SJCRH30 (cell line): ENCODE results near the gene IQGAP2. TPM values are rescaled to one million over a fixed set of nuclear protein-coding genes. Genes with fewer than 3 reads are reported as not detected.
A peak's percentile ranks its signal among the peaks of the same experiment; 100 is the strongest.

Experiments
- DNase-seq, 2 experiments: peaks; one replicate each; pipeline ENCODE4 v3.0.0-alpha.2; 2015 to 2020
- H3K27ac ChIP-seq: fragments of 250-450 bp; sonication (Bioruptor Pico); 2 replicates; pipeline ENCODE4 v1.5.1; 2020; ENCODE audit warnings: mild to moderate bottlenecking, moderate library complexity
- H3K27me3 ChIP-seq: fragments of 250-450 bp; sonication (Bioruptor Pico); 2 replicates; pipeline ENCODE4 v1.5.1; 2020; ENCODE audit warnings: mild to moderate bottlenecking, moderate library complexity
- H3K36me3 ChIP-seq: fragments of 250-450 bp; sonication (Bioruptor Pico); 2 replicates; pipeline ENCODE4 v1.5.1; 2020; ENCODE audit warnings: mild to moderate bottlenecking, moderate library complexity
- H3K4me1 ChIP-seq: fragments of 250-450 bp; sonication (Bioruptor Pico); 2 replicates; pipeline ENCODE4 v1.5.1; 2020; ENCODE audit warnings: mild to moderate bottlenecking, moderate library complexity
- H3K4me3 ChIP-seq: fragments of 250-450 bp; sonication (Bioruptor Pico); 2 replicates; pipeline ENCODE4 v1.5.1; 2020; ENCODE audit warnings: mild to moderate bottlenecking, moderate library complexity
- H3K9me3 ChIP-seq: fragments of 250-450 bp; sonication (Bioruptor Pico); replicated peaks from 2 replicates; pipeline ENCODE4 v1.5.1; 2020; ENCODE audit warnings: mild to moderate bottlenecking, moderate library complexity
- total RNA-seq: library from RNA; depleted of rRNA; stranded (reverse); fragments of >200 nt; shearing (Covaris generic); gene quantifications from 2 replicates; pipeline ENCODE4 v1.2.3, GENCODE V29; 2014

IQGAP2 gene
- total RNA-seq, 1 experiment from 2014 or later: 11.4 TPM

DNA sequence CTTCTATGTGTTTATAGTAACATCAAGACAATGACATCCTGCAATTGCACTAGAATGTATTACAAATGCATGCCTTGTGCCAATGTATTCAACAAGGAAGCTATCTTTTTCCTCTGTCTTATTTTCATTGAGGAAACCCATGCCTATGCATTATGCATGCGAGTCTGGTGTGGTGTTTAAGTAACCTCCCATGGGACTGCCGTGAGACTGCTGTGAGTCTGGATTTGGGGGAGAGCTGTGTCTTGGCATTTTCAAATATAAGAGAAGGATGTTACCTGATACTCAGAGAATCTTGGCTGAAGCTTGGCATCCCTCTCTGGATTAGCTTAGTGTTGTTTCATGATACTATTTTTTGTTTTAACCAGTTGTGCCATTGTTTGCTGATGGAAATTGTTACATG, 121.8 kb downstream of the IQGAP2 start:
- Histone ChIP-seq H3K9me3 (no peaks in the 10 kb centered on the region), H3K4me1 (no peaks in the 10 kb centered on the region), H3K27me3 (no peaks in the 10 kb centered on the region), H3K27ac (no peak overlapping the region), H3K36me3 (no peaks in the 10 kb centered on the region), H3K4me3 (no peak overlapping the region)
- DNase-seq: peak in 1 of 2 experiments; percentile 7

DNA sequence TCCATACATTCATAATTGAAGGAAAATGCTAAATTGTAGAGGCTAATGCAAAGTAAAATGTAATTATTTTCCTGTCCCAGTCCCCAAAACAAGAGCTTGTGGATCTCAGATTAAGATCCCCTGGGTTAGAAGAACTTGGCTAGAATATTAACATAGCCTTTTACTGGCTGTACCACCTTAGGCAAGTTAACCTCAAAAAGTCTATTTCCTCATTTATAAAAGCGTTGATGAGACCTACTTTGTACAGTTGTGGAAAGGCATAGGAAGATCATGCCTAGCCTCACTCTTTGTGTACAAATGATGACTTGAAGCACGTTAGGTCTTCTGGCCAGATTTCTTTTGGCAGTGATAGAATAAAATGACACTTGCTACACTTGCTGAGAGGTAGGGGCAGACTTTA, 122.9 kb downstream of the IQGAP2 start:
- no peak overlapping the region for H3K4me3 ChIP-seq
- no peak overlapping the region for H3K27ac ChIP-seq
- no peaks in the 10 kb centered on the region for H3K9me3 ChIP-seq
- H3K4me1 ChIP-seq: no peaks in the 10 kb centered on the region
- no peaks in the 10 kb centered on the region for H3K36me3 ChIP-seq
- no peaks in the 10 kb centered on the region for H3K27me3 ChIP-seq
- no peak for DNase-seq

DNA sequence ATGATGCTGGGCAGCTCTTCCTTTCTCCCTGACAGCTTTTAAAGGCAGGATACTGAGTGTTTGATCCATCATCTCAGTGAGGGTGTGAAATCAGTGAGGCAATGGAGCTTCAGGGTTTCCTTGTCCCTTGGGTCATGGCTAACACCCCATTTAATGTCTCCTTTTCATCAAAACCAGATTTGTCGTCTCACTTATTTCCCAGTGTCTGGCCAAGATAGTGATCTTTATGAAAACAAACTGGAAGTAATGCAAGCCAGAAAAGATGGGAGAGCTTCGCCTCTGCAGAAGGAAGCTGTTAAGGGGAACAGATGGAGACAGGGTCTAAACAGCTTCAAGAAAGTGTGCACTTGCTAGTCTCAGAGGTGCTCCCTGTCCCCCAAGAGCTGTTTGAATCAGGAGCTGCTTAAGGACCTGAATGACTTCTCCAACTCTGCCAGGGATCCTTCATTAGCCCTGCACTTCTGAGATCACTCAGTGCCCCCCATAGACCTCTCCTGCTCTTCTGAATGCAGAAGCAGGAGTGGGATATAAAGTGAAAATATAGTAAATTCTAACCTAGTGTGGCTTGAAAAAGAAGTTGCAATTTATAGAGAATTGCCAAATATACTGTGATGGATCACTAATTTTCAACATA, 124.0 kb downstream of the IQGAP2 start:
- Histone ChIP-seq H3K4me3 (no peak overlapping the region), H3K9me3 (no peaks in the 10 kb centered on the region), H3K36me3 (no peaks in the 10 kb centered on the region), H3K27me3 (no peaks in the 10 kb centered on the region), H3K4me1 (no peaks in the 10 kb centered on the region), H3K27ac (no peak overlapping the region)
- DNase-seq: no peak

DNA sequence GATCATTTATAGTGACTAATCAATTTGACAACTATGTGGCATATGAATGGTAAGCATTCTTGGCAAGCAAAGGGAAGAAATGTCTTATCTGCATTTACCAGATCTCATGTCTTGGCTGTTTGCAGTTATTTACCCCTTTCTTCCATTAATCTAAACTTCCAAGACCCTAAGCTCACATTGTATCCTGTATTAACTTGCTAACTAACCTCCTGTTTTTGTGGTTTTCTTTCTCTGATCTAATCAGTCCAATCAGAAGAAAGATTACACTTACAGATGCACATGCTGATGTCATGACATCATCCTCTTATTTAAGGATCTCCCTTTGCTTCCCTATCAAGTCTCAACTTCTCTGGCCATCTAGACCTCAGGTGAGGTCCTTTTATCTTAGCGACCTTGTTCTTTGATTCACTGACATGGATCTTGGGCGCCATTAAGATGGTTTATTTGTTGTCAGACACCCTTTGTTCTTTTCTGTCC, 124.6 kb downstream of the IQGAP2 start:
- DNase-seq: no peak
- no peak overlapping the region for H3K27ac ChIP-seq
- H3K4me3 ChIP-seq: no peak overlapping the region
- no peaks in the 10 kb centered on the region for H3K36me3 ChIP-seq
- no peaks in the 10 kb centered on the region for H3K27me3 ChIP-seq
- no peaks in the 10 kb centered on the region for H3K4me1 ChIP-seq
- no peaks in the 10 kb centered on the region for H3K9me3 ChIP-seq

DNA sequence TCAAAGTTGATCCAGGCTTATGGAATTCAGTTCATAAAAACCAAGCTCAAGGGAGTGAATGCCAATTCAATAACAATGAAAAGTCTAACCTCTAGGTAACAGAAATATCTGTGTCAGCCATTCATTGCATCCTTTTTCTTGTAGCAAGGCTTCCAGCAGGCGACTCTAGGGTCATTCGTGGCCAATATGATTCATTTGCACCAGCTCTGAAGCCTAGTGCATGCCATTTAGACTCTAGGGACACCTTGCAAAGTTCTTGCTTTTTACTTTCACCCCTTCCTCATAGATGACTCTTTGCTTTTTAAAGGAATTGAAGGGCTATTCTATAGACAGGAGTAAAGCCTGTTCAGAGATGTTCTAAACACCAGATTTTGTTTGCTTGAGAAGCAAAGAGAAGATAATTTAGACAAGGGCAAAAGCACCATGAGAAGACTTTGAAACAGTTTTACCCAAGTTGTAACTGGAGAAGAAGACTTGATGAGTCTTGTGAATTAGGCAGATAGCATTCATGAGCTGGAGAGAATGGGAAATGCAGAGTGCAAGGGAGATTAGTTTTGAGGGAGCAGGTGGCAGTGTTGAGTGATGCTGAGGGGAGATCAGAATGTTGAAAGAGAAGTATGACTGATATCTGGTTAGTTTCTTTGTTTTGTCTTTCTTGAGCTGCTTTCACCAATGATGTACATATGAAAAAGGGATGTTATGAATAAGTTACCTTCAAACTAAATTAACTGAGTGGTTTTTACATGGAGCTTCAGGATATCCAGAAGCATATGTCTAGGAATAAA, 125.7 kb downstream of the IQGAP2 start:
- no peak for DNase-seq
- Histone ChIP-seq H3K4me3 (no peak overlapping the region), H3K4me1 (no peaks in the 10 kb centered on the region), H3K27me3 (no peaks in the 10 kb centered on the region), H3K9me3 (no peaks in the 10 kb centered on the region), H3K27ac (no peak overlapping the region), H3K36me3 (no peaks in the 10 kb centered on the region)

DNA sequence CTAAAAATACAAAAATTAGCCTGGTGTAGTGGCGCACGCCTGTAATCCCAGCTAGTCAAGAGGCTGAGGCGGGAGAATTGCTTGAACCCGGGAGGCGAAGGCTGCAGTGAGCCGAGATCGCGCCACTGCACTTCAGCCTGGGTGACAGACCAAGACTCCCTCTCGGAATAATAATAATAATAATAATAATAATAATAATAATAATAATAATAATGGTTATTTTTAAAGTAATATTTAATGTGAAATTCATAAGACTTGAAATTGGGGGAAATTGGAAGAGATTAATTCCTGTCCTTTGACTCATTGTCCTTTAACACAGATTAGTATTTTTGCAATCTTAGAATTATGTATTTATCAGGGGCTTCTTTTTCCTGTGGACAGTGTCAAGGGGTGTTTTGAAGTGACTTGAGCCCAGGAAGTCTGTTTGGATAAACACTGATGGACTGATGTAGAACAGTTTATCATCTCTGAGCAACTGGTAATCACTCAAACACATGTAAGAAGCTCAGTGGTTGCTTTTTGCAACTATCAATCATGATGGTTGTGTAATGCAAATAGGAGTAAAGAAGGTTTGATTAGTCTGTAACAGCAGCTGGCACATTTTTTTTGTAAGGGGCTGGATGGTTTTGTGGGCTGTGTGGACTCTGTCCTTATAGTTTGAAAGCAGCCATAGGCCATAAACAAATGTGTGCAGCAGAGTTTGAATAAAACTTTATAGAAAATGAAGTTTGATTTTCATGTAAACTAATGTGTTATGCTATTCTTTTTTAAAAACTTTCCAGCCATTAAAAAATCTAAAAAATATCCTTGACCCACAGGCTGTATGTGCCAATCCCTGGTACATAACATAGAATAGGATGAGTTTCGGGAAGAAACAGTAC, 126.6 kb downstream of the IQGAP2 start:
- Histone ChIP-seq H3K27me3 (no peaks in the 10 kb centered on the region), H3K27ac (no peak overlapping the region), H3K4me1 (no peaks in the 10 kb centered on the region), H3K9me3 (no peaks in the 10 kb centered on the region), H3K4me3 (no peak overlapping the region), H3K36me3 (no peaks in the 10 kb centered on the region)
- DNase-seq: no peak

DNA sequence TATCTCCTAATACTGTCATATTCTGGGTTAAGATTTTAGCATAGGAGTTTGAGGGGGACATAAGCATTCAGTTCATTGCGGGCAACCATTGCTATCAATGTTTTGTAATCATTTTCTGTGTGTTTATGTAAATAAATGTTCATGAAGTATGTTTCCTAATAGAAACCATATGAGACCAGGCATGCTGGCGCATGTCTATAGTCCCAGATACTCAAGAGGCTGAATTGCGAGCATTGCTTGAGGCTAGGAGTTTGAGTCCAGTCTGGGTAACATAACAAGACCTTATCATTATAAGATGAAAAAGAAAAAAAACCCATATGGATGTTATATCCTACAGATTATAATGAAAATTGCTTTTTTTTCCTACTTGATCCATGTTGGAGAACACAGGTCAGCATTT, 129.0 kb downstream of the IQGAP2 start:
- Histone ChIP-seq H3K9me3 (no peaks in the 10 kb centered on the region), H3K27ac (no peak overlapping the region), H3K27me3 (no peaks in the 10 kb centered on the region), H3K4me1 (no peaks in the 10 kb centered on the region), H3K36me3 (no peaks in the 10 kb centered on the region), H3K4me3 (no peak overlapping the region)
- no peak for DNase-seq

DNA sequence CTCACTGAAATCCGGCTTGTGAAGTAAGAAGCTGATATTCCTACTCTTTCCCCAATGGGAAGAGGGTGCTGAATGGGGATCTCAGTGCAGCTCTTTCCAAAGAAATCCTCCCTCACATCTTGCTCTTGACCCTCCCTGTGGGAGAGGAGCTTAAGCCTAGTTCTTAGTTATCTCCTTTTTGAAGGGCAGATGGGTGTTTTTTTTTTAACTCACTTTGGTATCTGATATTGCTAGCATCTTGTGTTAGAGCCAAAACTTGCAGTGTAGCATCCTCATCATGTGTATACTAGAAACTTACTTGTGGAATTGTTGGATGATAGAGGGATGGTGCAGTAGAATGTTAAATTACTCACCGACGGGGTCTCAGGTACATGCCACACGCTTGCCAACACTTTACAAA, 129.9 kb downstream of the IQGAP2 start:
- H3K36me3 ChIP-seq: no peaks in the 10 kb centered on the region
- H3K4me1 ChIP-seq: no peaks in the 10 kb centered on the region
- DNase-seq: no peak

DNA sequence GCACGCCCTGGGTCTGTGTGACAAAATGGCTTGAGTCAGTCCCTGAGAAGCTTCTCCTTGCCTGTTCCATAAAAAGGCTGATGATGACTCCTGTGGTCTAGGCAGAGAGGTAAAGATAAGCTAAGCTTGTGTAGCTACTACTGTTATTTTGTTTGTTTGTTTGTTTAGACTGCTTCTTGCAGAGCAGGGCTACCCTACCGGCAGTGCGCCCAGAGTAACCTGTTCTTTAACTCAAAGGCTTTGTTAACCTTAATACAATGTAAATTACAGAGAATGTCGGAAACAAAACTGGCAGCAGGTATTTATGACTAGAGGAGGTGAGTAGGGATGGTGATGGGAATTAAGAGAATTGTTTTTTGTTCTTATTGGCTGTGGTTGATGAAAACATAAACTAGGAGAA, 132.5 kb downstream of the IQGAP2 start:
- no peaks in the 10 kb centered on the region for H3K4me1 ChIP-seq
- no peak overlapping the region for H3K4me3 ChIP-seq
- H3K27ac ChIP-seq: no peak overlapping the region
- no peak for DNase-seq
- H3K27me3 ChIP-seq: no peaks in the 10 kb centered on the region
- no peaks in the 10 kb centered on the region for H3K36me3 ChIP-seq
- H3K9me3 ChIP-seq: no peaks in the 10 kb centered on the region

More for the DNA sequence above, 129.9 kb downstream of the IQGAP2 start:
- H3K4me3 ChIP-seq: no peak overlapping the region
- no peaks in the 10 kb centered on the region for H3K9me3 ChIP-seq
- H3K27me3 ChIP-seq: no peaks in the 10 kb centered on the region
- no peak overlapping the region for H3K27ac ChIP-seq

DNA sequence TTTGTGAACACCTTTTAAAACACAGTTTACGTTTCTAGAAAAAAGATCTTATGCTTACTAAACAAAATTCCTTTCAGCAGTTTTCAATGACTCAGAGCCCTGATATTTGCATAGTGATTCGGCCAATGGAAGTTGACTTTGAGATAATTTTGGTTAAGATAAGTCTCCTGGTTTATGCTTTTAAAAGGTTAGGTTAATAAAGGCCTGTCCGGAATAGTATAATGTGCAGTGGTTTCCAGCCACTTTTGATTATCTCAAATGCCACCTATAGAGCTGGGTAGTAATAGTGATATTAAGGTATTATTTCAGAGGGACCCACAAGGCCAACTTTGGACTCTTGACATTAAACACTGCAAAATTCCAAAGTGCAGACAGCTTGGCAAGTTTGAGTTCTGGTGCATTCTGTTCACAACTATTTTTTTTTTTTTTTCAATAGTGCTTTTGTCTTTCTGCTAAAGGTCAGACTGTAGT, 134.0 kb downstream of the IQGAP2 start:
- Histone ChIP-seq H3K36me3 (no peaks in the 10 kb centered on the region), H3K9me3 (no peaks in the 10 kb centered on the region), H3K4me1 (no peaks in the 10 kb centered on the region), H3K27me3 (no peaks in the 10 kb centered on the region), H3K27ac (no peak overlapping the region), H3K4me3 (no peak overlapping the region)
- DNase-seq: no peak

DNA sequence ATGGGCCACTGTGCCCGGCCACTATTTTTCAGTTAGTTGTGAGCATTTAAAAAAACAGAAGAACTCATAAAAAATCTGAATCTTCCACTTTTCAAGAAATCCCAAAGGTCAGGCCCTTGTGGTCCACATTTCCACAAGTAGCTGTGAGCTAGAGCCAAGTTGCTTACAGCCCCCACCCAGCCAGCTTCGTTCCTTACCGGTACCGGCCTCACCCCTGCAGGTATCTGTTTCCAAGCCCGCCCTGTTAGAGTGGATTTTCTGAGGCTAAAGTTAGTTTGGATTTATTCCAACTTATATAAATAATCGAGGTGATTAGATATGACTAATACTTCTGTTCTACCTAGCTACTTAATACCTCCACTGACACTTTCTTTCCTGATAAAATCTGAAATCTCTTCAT, 139.2 kb downstream of the IQGAP2 start:
- H3K4me3 ChIP-seq: no peak overlapping the region
- no peaks in the 10 kb centered on the region for H3K36me3 ChIP-seq
- no peaks in the 10 kb centered on the region for H3K27me3 ChIP-seq
- H3K9me3 ChIP-seq: no peaks in the 10 kb centered on the region
- DNase-seq: no peak
- no peaks in the 10 kb centered on the region for H3K4me1 ChIP-seq
- no peak overlapping the region for H3K27ac ChIP-seq

DNA sequence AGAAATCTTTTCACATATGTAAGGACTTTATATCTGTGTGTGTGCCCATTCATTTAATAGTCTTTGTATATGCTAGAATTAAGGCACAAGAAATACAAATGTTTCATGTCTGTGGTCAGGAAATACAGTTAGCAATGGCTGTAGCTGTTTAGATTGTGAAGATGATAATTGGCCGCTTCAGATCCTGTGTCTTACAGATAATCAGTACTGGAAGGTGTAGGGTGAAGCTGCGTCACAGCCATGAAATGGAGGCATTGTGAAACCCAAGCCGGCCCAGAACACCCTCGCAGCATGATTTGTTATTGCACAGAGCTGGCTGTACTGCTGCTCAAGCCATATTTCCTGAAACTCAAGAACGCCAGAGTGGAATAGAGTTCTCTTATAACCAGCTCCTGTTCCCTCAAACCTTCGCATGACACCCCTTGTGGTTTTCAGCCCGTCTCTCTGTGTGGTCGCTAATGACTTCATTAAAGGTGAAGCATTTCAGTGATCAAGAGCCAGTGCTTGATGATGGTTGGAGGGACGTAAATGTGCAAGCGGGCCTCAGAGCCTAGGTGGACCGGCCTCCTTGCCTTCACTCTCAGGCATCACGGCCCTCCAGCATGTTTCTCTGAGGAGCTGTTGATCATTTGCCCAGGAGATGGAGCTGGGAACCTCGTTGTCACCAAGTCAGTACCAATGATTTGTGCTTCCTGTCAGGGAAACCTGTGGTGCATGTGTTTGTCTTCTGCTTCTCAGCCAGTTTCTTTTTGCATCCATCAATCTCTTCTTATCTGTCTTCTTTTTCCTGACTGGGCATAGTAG, 140.0 kb downstream of the IQGAP2 start:
- Histone ChIP-seq H3K4me1 (no peaks in the 10 kb centered on the region), H3K27me3 (no peaks in the 10 kb centered on the region), H3K27ac (no peak overlapping the region), H3K9me3 (no peaks in the 10 kb centered on the region), H3K4me3 (no peak overlapping the region), H3K36me3 (no peaks in the 10 kb centered on the region)
- no peak for DNase-seq

DNA sequence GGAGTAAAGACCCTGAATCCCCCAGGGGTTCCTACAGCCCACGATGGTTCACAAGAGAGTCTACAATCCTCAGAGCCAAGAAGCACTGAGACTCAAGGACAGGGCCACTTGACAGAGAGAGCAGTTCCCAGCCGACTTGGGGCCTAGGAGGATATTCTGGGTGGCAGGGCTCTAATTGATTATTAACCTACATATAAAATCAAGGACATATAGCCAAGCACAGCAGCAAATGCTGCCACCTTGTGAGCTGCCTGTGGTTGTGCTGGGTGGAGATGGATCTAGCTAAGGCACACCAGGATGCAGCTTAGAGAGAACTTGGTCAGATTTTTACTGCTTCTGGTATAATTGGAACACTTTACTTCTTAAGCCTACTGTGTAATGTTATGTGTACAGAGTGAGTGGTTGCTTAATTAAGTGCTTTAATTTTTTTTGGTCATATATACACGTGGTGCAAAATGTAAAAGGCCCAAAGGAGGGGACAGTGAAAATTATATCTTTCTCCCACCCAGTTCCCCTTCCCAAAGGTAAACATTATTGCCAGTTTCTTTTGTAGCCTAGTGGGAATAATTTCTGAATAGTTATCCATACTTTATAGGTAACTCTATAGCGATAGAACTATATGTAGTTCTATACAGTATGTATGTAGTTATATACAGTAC, 141.3 kb downstream of the IQGAP2 start:
- Histone ChIP-seq H3K36me3 (no peaks in the 10 kb centered on the region), H3K27me3 (no peaks in the 10 kb centered on the region), H3K4me1 (no peaks in the 10 kb centered on the region), H3K27ac (no peak overlapping the region), H3K4me3 (no peak overlapping the region), H3K9me3 (no peaks in the 10 kb centered on the region)
- DNase-seq: no peak

DNA sequence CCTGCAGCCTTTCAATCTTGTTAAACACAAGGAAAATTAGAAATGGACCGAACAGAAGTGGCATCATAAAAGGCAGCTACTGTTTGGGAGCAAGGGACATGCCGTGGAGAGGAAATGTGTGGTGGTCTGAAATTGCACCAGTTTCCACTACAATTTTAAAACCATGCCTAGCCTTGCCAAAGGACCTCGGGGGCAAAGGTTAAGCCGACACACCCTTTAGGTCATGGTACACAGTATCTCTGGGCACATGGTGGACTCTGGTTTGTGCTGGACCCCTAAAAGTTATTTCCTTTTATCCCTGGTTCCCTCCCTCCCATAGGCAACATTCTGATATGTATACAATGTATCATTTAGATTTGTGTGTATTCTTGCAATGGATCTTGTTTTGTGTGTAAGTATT, 142.1 kb downstream of the IQGAP2 start:
- no peak overlapping the region for H3K27ac ChIP-seq
- no peak overlapping the region for H3K4me3 ChIP-seq
- H3K27me3 ChIP-seq: no peaks in the 10 kb centered on the region
- no peaks in the 10 kb centered on the region for H3K4me1 ChIP-seq
- DNase-seq: no peak
- H3K9me3 ChIP-seq: no peaks in the 10 kb centered on the region
- H3K36me3 ChIP-seq: no peaks in the 10 kb centered on the region
